ENCODE measurements around the gene AKT2. TPM values are rescaled to one million over a fixed set of nuclear protein-coding genes. Genes with fewer than 3 reads are reported as not detected.

Gene AKT2
- total RNA-seq, 1 experiment from 2014 or later, result 71.9 TPM

DNA sequence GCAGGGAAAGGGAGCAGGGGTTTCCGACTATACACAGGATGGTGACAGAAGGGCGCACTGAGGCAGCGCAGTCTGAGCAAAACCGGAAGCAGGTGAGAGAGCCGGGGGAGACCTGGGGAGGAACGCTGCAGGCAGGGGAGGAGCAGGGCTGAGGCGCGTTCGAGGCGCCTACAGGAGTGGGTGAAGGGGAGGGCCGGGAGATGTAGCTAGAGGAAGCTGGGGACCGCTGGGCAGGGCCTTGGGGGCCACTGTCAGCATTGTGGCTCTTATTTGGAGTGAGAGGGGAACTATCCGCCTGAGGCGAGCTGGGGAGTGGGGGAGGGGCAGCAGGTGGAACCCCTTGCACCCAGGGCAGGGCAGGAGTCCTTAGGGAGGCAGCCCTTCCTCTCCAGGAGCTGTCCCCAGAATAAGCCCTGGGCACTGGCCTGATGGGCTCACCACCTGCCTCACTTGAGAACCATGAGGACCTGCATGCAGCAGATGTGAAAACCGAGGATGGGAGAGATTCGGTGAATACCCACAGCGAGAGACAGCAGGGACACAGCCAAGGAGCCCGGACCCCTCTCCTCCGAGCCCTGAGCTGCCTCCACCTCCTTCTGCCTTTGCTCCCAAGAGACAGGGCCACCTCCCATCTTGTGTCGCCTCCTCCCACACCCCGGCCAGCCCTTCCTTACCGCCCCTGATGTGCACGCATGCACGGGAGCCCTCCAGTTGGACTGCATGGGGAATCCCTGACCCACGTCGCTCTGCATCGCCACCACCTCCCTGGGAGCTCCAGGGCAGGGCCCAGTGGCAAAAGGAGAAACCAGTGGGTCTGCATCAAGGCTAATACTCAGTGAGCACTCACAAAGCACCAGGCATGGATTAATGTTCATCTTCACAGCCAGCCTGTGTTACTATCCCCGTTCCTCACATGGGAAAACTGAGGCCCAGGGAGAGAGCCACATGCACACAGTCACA lies 10.3 kb downstream of the AKT2 start:
- Histone ChIP-seq H3K4me3 (no peak overlapping the region), H3K36me3 (no peaks in the 10 kb centered on the region; the same call in none of the 2 replicates), H3K4me1 (replicated peaks) (no peaks in the 10 kb centered on the region), H3K27me3 (replicated peaks) (no peaks in the 10 kb centered on the region), H3K9me3 (replicated peaks) (no peaks in the 10 kb centered on the region), H3K27ac (no peak overlapping the region)
- DNase-seq (ENCODE audit: low read depth in 1 of 2, low spot score in 2 of 2), result no peak

DNA sequence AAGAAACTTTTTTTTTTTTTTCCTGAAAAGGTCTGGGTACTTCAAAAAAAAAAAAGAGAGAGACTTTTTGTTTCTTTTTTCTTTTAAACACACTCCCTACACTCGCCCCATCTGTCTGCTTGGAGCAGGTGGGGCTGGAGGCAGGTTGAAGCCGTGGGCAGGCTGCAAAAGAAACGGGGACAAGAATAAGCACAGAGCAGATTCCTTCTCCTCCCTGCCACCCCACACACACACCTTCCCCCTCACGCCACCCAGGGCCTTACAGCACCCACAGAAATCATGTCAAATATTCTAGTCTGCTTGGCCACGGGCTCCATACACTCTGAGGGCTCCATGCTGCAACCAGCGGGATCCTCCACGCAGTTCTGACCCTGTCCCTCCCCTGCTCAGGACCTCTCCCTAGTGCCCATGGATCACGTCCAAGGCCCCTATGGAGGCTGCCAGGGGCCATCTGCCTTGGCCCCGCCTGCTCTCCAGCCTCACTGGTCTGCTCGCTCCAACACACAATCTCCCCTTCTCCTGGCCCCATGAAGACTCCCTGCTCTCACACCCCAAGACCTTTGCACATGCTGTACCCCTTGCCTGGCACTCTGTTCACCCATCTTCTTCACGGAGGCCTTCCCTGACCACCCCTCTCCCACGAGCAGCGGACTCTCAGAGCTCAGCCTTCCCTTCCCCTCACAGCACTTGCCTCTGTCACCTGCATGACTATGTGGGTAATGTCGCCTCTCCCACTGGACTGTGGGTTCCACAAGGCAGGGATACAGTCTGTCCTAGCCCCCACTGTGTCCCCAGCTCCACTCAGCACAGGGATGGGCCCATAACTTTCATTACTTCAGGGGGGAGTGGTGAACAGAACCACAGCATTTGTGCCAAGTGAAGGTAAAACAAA lies 11.4 kb downstream of the AKT2 start:
- H3K9me3 ChIP-seq (replicated peaks), result no peaks in the 10 kb centered on the region
- no peaks in the 10 kb centered on the region for H3K4me1 ChIP-seq (replicated peaks)
- H3K27ac ChIP-seq, result no peak overlapping the region
- H3K27me3 ChIP-seq (replicated peaks), result no peaks in the 10 kb centered on the region
- H3K36me3 ChIP-seq, result no peaks in the 10 kb centered on the region; the same call in none of the 2 replicates
- DNase-seq (ENCODE audit: low read depth in 1 of 2, low spot score in 2 of 2), result no peak
- H3K4me3 ChIP-seq, result no peak overlapping the region

- Histone ChIP-seq H3K27me3 (replicated peaks) (no peaks in the 10 kb centered on the region), H3K36me3 (no peaks in the 10 kb centered on the region; the same call in none of the 2 replicates), H3K9me3 (replicated peaks) (no peaks in the 10 kb centered on the region), H3K4me3 (no peak overlapping the region), H3K27ac (no peak overlapping the region), H3K4me1 (replicated peaks) (no peaks in the 10 kb centered on the region)
- DNase-seq (ENCODE audit: low read depth in 1 of 2, low spot score in 2 of 2), result no peak
These were observed 12.9 kb downstream of the AKT2 start for GRCh38 chr19:40272261-40272660.

- H3K36me3 ChIP-seq, result no peaks in the 10 kb centered on the region; the same call in none of the 2 replicates
- DNase-seq (ENCODE audit: low read depth in 1 of 2, low spot score in 2 of 2), result no peak
- H3K4me3 ChIP-seq, result no peak overlapping the region
- no peak overlapping the region for H3K27ac ChIP-seq
- H3K27me3 ChIP-seq (replicated peaks), result no peaks in the 10 kb centered on the region
- no peaks in the 10 kb centered on the region for H3K9me3 ChIP-seq (replicated peaks)
- no peaks in the 10 kb centered on the region for H3K4me1 ChIP-seq (replicated peaks)
These were observed 13.4 kb downstream of the AKT2 start for GRCh38 chr19:40271706-40272105.

- Histone ChIP-seq H3K36me3 (no peaks in the 10 kb centered on the region; the same call in none of the 2 replicates), H3K4me1 (replicated peaks) (no peaks in the 10 kb centered on the region), H3K9me3 (replicated peaks) (no peaks in the 10 kb centered on the region), H3K27me3 (replicated peaks) (no peaks in the 10 kb centered on the region), H3K27ac (no peak overlapping the region), H3K4me3 (no peak overlapping the region)
- DNase-seq (ENCODE audit: low read depth in 1 of 2, low spot score in 2 of 2), result no peak
These were observed 14.6 kb downstream of the AKT2 start for GRCh38 chr19:40270362-40271089.

GRCh38 chr19:40269216-40269940 lies 15.8 kb downstream of the AKT2 start:
- Histone ChIP-seq H3K36me3 (peaks cover 4% of the 10 kb centered on the region), H3K27ac (no peak overlapping the region), H3K27me3 (replicated peaks) (no peaks in the 10 kb centered on the region), H3K9me3 (replicated peaks) (no peaks in the 10 kb centered on the region), H3K4me1 (replicated peaks) (no peaks in the 10 kb centered on the region), H3K4me3 (no peak overlapping the region)
- DNase-seq (ENCODE audit: low read depth in 1 of 2, low spot score in 2 of 2), result no peak

DNA sequence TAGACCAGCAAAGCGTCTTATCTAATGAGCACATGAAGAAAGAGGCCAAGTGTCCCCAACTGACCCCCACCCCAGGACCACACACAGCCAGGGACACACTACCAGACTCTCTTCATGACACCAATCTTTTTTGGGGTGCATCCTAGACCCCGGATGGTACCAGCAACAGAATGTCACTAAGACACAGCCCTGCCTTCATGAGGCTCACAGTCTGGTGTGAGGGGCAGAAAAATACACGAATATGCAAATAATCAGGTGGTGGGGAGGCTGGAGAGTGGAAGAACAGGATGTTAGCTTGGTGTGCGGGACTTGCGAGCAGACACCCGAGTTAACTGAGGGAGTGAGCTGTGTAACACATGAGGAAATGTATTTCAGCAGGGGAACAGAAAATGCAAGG lies 17.5 kb downstream of the AKT2 start:
- Histone ChIP-seq H3K4me1 (replicated peaks) (no peaks in the 10 kb centered on the region), H3K27me3 (replicated peaks) (no peaks in the 10 kb centered on the region), H3K36me3 (peaks cover 20% of the 10 kb centered on the region), H3K9me3 (replicated peaks) (no peaks in the 10 kb centered on the region), H3K27ac (no peak overlapping the region), H3K4me3 (no peak overlapping the region)
- DNase-seq (ENCODE audit: low read depth in 1 of 2, low spot score in 2 of 2), result no peak

DNA sequence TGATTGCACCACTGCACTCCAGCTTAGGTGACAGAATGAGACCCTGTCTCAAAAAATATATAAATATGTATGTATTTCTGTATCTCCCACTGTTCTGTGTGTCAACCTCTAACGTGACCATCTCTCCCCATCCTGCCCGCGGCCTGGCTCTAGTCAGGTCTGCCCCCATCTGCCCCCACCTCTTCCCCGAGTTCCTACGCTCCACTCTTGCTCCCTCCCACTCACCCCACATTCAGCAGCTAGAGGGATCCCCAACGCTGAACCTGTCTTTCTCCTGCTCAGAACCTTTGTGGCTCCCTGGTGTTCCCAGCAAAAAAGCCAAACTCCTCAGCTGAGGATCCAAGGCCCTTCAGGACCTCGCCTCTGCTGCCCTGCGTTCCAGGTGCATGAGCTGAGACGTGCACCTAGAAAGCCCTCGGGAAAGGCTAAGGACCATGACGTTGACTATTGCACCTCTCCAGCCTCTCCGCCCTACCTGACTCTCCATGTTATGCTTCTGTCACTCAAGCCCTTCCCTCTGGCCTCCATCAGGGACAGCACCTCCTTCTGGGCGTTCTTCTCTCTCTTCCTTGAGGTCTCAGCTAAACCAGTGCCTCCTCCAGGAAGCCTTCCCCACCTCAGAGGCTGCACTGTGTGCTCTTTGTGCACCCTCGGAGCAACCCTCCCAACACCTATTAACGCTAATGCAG lies 18.1 kb downstream of the AKT2 start:
- peaks cover 20% of the 10 kb centered on the region for H3K36me3 ChIP-seq
- H3K4me1 ChIP-seq (replicated peaks), result no peaks in the 10 kb centered on the region
- no peak overlapping the region for H3K4me3 ChIP-seq
- H3K27me3 ChIP-seq (replicated peaks), result no peaks in the 10 kb centered on the region
- no peaks in the 10 kb centered on the region for H3K9me3 ChIP-seq (replicated peaks)
- DNase-seq (ENCODE audit: low read depth in 1 of 2, low spot score in 2 of 2), result no peak
- H3K27ac ChIP-seq, result no peak overlapping the region

- no peak overlapping the region for H3K4me3 ChIP-seq
- no peak for DNase-seq (ENCODE audit: low read depth in 1 of 2, low spot score in 2 of 2)
- H3K4me1 ChIP-seq (replicated peaks), result no peaks in the 10 kb centered on the region
- H3K36me3 ChIP-seq, result peaks cover 20% of the 10 kb centered on the region
- H3K27me3 ChIP-seq (replicated peaks), result no peaks in the 10 kb centered on the region
- no peaks in the 10 kb centered on the region for H3K9me3 ChIP-seq (replicated peaks)
- H3K27ac ChIP-seq, result no peak overlapping the region
These were observed 19.0 kb downstream of the AKT2 start for GRCh38 chr19:40266119-40266518.

- Histone ChIP-seq H3K27me3 (replicated peaks) (no peaks in the 10 kb centered on the region), H3K4me3 (no peak overlapping the region), H3K36me3 (peaks cover 20% of the 10 kb centered on the region), H3K27ac (no peak overlapping the region), H3K4me1 (replicated peaks) (no peaks in the 10 kb centered on the region), H3K9me3 (replicated peaks) (no peaks in the 10 kb centered on the region)
- no peak for DNase-seq (ENCODE audit: low read depth in 1 of 2, low spot score in 2 of 2)
These were observed 19.4 kb downstream of the AKT2 start for GRCh38 chr19:40265763-40266099.

GRCh38 chr19:40265055-40265762 lies 19.9 kb downstream of the AKT2 start:
- Histone ChIP-seq H3K36me3 (peaks cover 20% of the 10 kb centered on the region), H3K4me1 (replicated peaks) (no peaks in the 10 kb centered on the region)

More at GRCh38 chr19:40265055-40265762, 19.9 kb downstream of the AKT2 start:
- Histone ChIP-seq H3K4me3 (no peak overlapping the region), H3K9me3 (replicated peaks) (no peaks in the 10 kb centered on the region), H3K27ac (no peak overlapping the region), H3K27me3 (replicated peaks) (no peaks in the 10 kb centered on the region)
- DNase-seq (ENCODE audit: low read depth in 1 of 2, low spot score in 2 of 2), result no peak
